Muscle layer of colon (tissue), 2 donors: ENCODE data around the gene ZNF385B.

Experiments used
- H3K27ac ChIP-seq: one replicate; pipeline ENCODE4 v1.7.0; 2013; ENCODE audit warnings: low read depth, mild to moderate bottlenecking, low read length, moderate library complexity
- H3K27me3 ChIP-seq, 2 donors: one replicate each; pipeline ENCODE4 v1.7.0; 2013; ENCODE audit warnings: low read length in 2 of 2, mild to moderate bottlenecking in 2 of 2; ENCODE audit not compliant: insufficient read depth in 2 of 2, control insufficient read depth in 1 of 2
- H3K36me3 ChIP-seq: one replicate; pipeline ENCODE4 v1.7.0; 2013; ENCODE audit warnings: mild to moderate bottlenecking, low read length; ENCODE audit not compliant: insufficient read depth
- H3K4me1 ChIP-seq: one replicate; pipeline ENCODE4 v1.7.0; 2013; ENCODE audit warnings: mild to moderate bottlenecking, low read length; ENCODE audit not compliant: insufficient read depth
- H3K4me3 ChIP-seq, 2 donors: one replicate each; pipeline ENCODE4 v1.7.0; 2013; ENCODE audit warnings: low read length in 2 of 2, low read depth in 1 of 2, mild to moderate bottlenecking in 1 of 2, moderate library complexity in 1 of 2
- H3K9ac ChIP-seq: one replicate; pipeline ENCODE4 v1.7.0; 2013; ENCODE audit warnings: low read length
- H3K9me3 ChIP-seq: one replicate; pipeline ENCODE4 v1.7.0; 2013; ENCODE audit warnings: mild to moderate bottlenecking, low read length
- donor health status: abdominal sarcoma.
- donor health status: Adenocarcinoma of cecum.

The ZNF385B gene

GRCh38 chr2:179770029-179770428 lies 91.4 kb downstream of the ZNF385B start:
- no peak overlapping the region for H3K9ac ChIP-seq
- no peak overlapping the region for H3K4me3 ChIP-seq

GRCh38 chr2:179769323-179769722 lies 92.1 kb downstream of the ZNF385B start:
- Histone ChIP-seq H3K36me3 (no peaks in the 10 kb centered on the region), H3K27ac (no peak overlapping the region), H3K9me3 (no peaks in the 10 kb centered on the region), H3K4me3 (no peak overlapping the region), H3K4me1 (peaks cover 5% of the 10 kb centered on the region), H3K27me3 (no peaks in the 10 kb centered on the region), H3K9ac (no peak overlapping the region)

More at GRCh38 chr2:179770029-179770428, 91.4 kb downstream of the ZNF385B start:
- Histone ChIP-seq H3K4me1 (peaks cover 5% of the 10 kb centered on the region), H3K27me3 (no peaks in the 10 kb centered on the region), H3K27ac (no peak overlapping the region), H3K9me3 (no peaks in the 10 kb centered on the region), H3K36me3 (no peaks in the 10 kb centered on the region)

GRCh38 chr2:179768765-179769164 lies 92.6 kb downstream of the ZNF385B start:
- Histone ChIP-seq H3K4me3 (no peak overlapping the region), H3K36me3 (no peaks in the 10 kb centered on the region), H3K27ac (no peak overlapping the region), H3K27me3 (no peaks in the 10 kb centered on the region), H3K9me3 (no peaks in the 10 kb centered on the region), H3K9ac (no peak overlapping the region), H3K4me1 (peaks cover 5% of the 10 kb centered on the region)

GRCh38 chr2:179765666-179766065 lies 95.7 kb downstream of the ZNF385B start:
- Histone ChIP-seq H3K27ac (no peak overlapping the region), H3K9ac (no peak overlapping the region), H3K4me3 (no peak overlapping the region), H3K36me3 (no peaks in the 10 kb centered on the region), H3K4me1 (peaks cover 5% of the 10 kb centered on the region), H3K9me3 (no peaks in the 10 kb centered on the region), H3K27me3 (no peaks in the 10 kb centered on the region)

GRCh38 chr2:179764710-179765109 lies 96.7 kb downstream of the ZNF385B start:
- H3K27me3 ChIP-seq, result no peaks in the 10 kb centered on the region
- peaks cover 5% of the 10 kb centered on the region for H3K4me1 ChIP-seq
- H3K36me3 ChIP-seq, result no peaks in the 10 kb centered on the region
- no peak overlapping the region for H3K27ac ChIP-seq
- no peak overlapping the region for H3K9ac ChIP-seq
- H3K4me3 ChIP-seq, result no peak overlapping the region
- no peaks in the 10 kb centered on the region for H3K9me3 ChIP-seq

GRCh38 chr2:179758636-179759035 lies 102.8 kb downstream of the ZNF385B start:
- no peaks in the 10 kb centered on the region for H3K4me1 ChIP-seq

GRCh38 chr2:179751163-179751809 lies 110.1 kb downstream of the ZNF385B start:
- no peaks in the 10 kb centered on the region for H3K9me3 ChIP-seq
- H3K27me3 ChIP-seq, result no peaks in the 10 kb centered on the region
- H3K9ac ChIP-seq, result no peak overlapping the region
- H3K4me3 ChIP-seq, result no peak overlapping the region
- no peaks in the 10 kb centered on the region for H3K4me1 ChIP-seq
- no peak overlapping the region for H3K27ac ChIP-seq
- no peaks in the 10 kb centered on the region for H3K36me3 ChIP-seq

More at GRCh38 chr2:179758636-179759035, 102.8 kb downstream of the ZNF385B start:
- no peaks in the 10 kb centered on the region for H3K36me3 ChIP-seq
- H3K27ac ChIP-seq, result no peak overlapping the region
- H3K9ac ChIP-seq, result no peak overlapping the region
- no peaks in the 10 kb centered on the region for H3K9me3 ChIP-seq
- H3K4me3 ChIP-seq, result no peak overlapping the region
- no peaks in the 10 kb centered on the region for H3K27me3 ChIP-seq

GRCh38 chr2:179749210-179749609 lies 112.2 kb downstream of the ZNF385B start:
- H3K9ac ChIP-seq, result no peak overlapping the region
- H3K27ac ChIP-seq, result no peak overlapping the region
- H3K27me3 ChIP-seq, result no peaks in the 10 kb centered on the region
- H3K9me3 ChIP-seq, result no peaks in the 10 kb centered on the region
- H3K4me3 ChIP-seq, result no peak overlapping the region
- H3K36me3 ChIP-seq, result no peaks in the 10 kb centered on the region
- no peaks in the 10 kb centered on the region for H3K4me1 ChIP-seq

- Histone ChIP-seq H3K9ac (no peak overlapping the region), H3K36me3 (no peaks in the 10 kb centered on the region), H3K27me3 (no peaks in the 10 kb centered on the region), H3K4me3 (no peak overlapping the region), H3K4me1 (no peaks in the 10 kb centered on the region), H3K9me3 (no peaks in the 10 kb centered on the region), H3K27ac (no peak overlapping the region)
These were observed 114.4 kb downstream of the ZNF385B start for GRCh38 chr2:179746981-179747380.

GRCh38 chr2:179745635-179746256 lies 115.7 kb downstream of the ZNF385B start:
- Histone ChIP-seq H3K4me3 (no peak overlapping the region), H3K36me3 (no peaks in the 10 kb centered on the region), H3K27me3 (no peaks in the 10 kb centered on the region), H3K9me3 (no peaks in the 10 kb centered on the region), H3K4me1 (no peaks in the 10 kb centered on the region), H3K27ac (no peak overlapping the region), H3K9ac (no peak overlapping the region)

GRCh38 chr2:179744401-179744800 lies 117.0 kb downstream of the ZNF385B start:
- Histone ChIP-seq H3K9ac (no peak overlapping the region), H3K4me1 (no peaks in the 10 kb centered on the region), H3K27ac (no peak overlapping the region), H3K27me3 (no peaks in the 10 kb centered on the region), H3K4me3 (no peak overlapping the region), H3K9me3 (no peaks in the 10 kb centered on the region), H3K36me3 (no peaks in the 10 kb centered on the region)

GRCh38 chr2:179741317-179741716 lies 120.1 kb downstream of the ZNF385B start:
- H3K4me1 ChIP-seq, result no peaks in the 10 kb centered on the region
- H3K9me3 ChIP-seq, result no peaks in the 10 kb centered on the region
- no peak overlapping the region for H3K4me3 ChIP-seq
- H3K27ac ChIP-seq, result no peak overlapping the region
- no peaks in the 10 kb centered on the region for H3K36me3 ChIP-seq
- H3K27me3 ChIP-seq, result no peaks in the 10 kb centered on the region
- no peak overlapping the region for H3K9ac ChIP-seq
